NCI-H345 treated with DMSO at 0.1 percent for 48 hours (cell line): Measurements from ENCODE around the gene TTF1.

Experiments
- DNase-seq: peaks from one replicate; lab custom pipeline; 2025; ENCODE audit not compliant: unreplicated experiment; lab: John Stamatoyannopoulos, UW

Gene TTF1

GRCh38 chr9:132406554-132407122, at the start of gene TTF1:
TTF1 (minus strand) TSS chr9:132406840; CDS start chr9:132402821, 4,019 bp downstream.
- peak; percentile 89 for DNase-seq

- DNase-seq: no peak
Measured at GRCh38 chr9:132456241-132456640, 49.6 kb upstream of the TTF1 start.

- no peak for DNase-seq
Measured at GRCh38 chr9:132451276-132451675, 44.6 kb upstream of the TTF1 start.

GRCh38 chr9:132447902-132448301, 41.3 kb upstream of the TTF1 start:
- DNase-seq: no peak

- DNase-seq: no peak
Measured at GRCh38 chr9:132447346-132447745, 40.7 kb upstream of the TTF1 start.

GRCh38 chr9:132446887-132447286, 40.2 kb upstream of the TTF1 start:
- DNase-seq: no peak

GRCh38 chr9:132443951-132444607, 37.4 kb upstream of the TTF1 start:
- DNase-seq: peak; percentile 63

GRCh38 chr9:132441404-132441803, 34.8 kb upstream of the TTF1 start:
- no peak for DNase-seq

- DNase-seq: no peak
Measured at GRCh38 chr9:132440735-132441134, 34.1 kb upstream of the TTF1 start.

GRCh38 chr9:132439153-132439552, 32.5 kb upstream of the TTF1 start:
- DNase-seq: no peak

GRCh38 chr9:132434881-132435280, 28.2 kb upstream of the TTF1 start:
- no peak for DNase-seq

- DNase-seq: no peak
Measured at GRCh38 chr9:132430998-132431397, 24.4 kb upstream of the TTF1 start.

GRCh38 chr9:132426639-132427414, 20.2 kb upstream of the TTF1 start:
- DNase-seq: no peak

- DNase-seq: no peak
Measured at GRCh38 chr9:132425675-132426062, 19.0 kb upstream of the TTF1 start.

GRCh38 chr9:132424857-132425674, 18.4 kb upstream of the TTF1 start:
- no peak for DNase-seq

- DNase-seq: no peak
Measured at GRCh38 chr9:132423503-132423902, 16.9 kb upstream of the TTF1 start.

GRCh38 chr9:132422574-132422973, 15.9 kb upstream of the TTF1 start:
- DNase-seq: no peak

- no peak for DNase-seq
Measured at GRCh38 chr9:132418726-132419363, 12.2 kb upstream of the TTF1 start.

- DNase-seq: no peak
Measured at GRCh38 chr9:132415181-132415580, 8.5 kb upstream of the TTF1 start.

GRCh38 chr9:132414731-132415130, 8.1 kb upstream of the TTF1 start:
- DNase-seq: no peak

- no peak for DNase-seq
Measured at GRCh38 chr9:132413926-132414325, 7.3 kb upstream of the TTF1 start.
